OCI-LY7 (cell line): ENCODE measurements around the gene RNF43. TPM values are rescaled to one million over a fixed set of nuclear protein-coding genes. Genes with fewer than 3 reads are reported as not detected.
"Not testable (repeated sequence)": the region's sequence is repeated elsewhere in the genome, so short reads cannot be mapped to it uniquely, and the experiment has no call there.

ENCODE experiments used
- BruUV-seq: library from RNA; stranded (reverse); fragments of 400-500 nt; replicated peaks from 2 replicates; lab custom pipeline; 2021; lab: Mats Ljungman, UMichigan
- CTCF ChIA-PET: fragments of 300-600 bp; sonication (Branson Sonifier 250); formaldehyde crosslinking; loops from one replicate; lab custom pipeline; 2022; ENCODE audit warnings: antibody characterized with exemption; ENCODE audit not compliant: unreplicated experiment; lab: Charles Lee
- POLR2A ChIA-PET: fragments of 300-600 bp; sonication (Branson Sonifier 250); formaldehyde crosslinking; loops from one replicate; lab custom pipeline; 2022; ENCODE audit warnings: antibody characterized with exemption; lab: Charles Lee
- DNase-seq: peaks from one replicate; pipeline ENCODE4 v3.0.0-alpha.2; 2015; ENCODE audit warnings: low spot score
- H2AFZ ChIP-seq: fragments of 200-600 bp; sonication (generic), shearing (Covaris generic); 2 replicates; pipeline ENCODE4 v1.6.1; 2014; ENCODE audit warnings: mild to moderate bottlenecking, antibody characterized with exemption, low read length, moderate library complexity
- H3K27ac ChIP-seq: fragments of 200-600 bp; sonication (generic); 2 replicates; pipeline ENCODE4 v1.5.1; 2014; ENCODE audit warnings: mixed run types, low read depth, mild to moderate bottlenecking, moderate library complexity, low read length, inconsistent platforms; ENCODE audit not compliant: poor library complexity, severe bottlenecking
- H3K36me3 ChIP-seq: fragments of 200-600 bp; sonication (generic); 2 replicates; pipeline ENCODE4 v1.6.1; 2014; ENCODE audit warnings: mild to moderate bottlenecking, antibody characterized with exemption, low read length, moderate library complexity, mixed read lengths; ENCODE audit not compliant: insufficient read depth
- H3K4me1 ChIP-seq: fragments of 200-600 bp; sonication (generic); 2 replicates; pipeline ENCODE4 v1.5.1; 2014; ENCODE audit warnings: mild to moderate bottlenecking, low read length; ENCODE audit not compliant: insufficient read depth, poor library complexity, severe bottlenecking
- H3K4me2 ChIP-seq: fragments of 200-600 bp; sonication (generic); 2 replicates; pipeline ENCODE4 v1.6.1; 2014; ENCODE audit warnings: mild to moderate bottlenecking, low read length
- H3K4me3 ChIP-seq: fragments of 200-600 bp; sonication (generic); 2 replicates; pipeline ENCODE4 v1.5.1; 2014; ENCODE audit warnings: mild to moderate bottlenecking, low read depth, low read length; ENCODE audit not compliant: poor library complexity, severe bottlenecking
- H3K79me2 ChIP-seq: fragments of 200-600 bp; sonication (generic); 2 replicates; pipeline ENCODE4 v1.6.1; 2016; ENCODE audit warnings: low read depth, mild to moderate bottlenecking, low read length, moderate library complexity, mixed read lengths; ENCODE audit not compliant: insufficient read depth
- H3K9me2 ChIP-seq: fragments of 200-600 bp; sonication (generic); 2 replicates; pipeline ENCODE4 v1.6.1; 2016; ENCODE audit warnings: mild to moderate bottlenecking, low read length, mixed read lengths; ENCODE audit not compliant: insufficient read depth
- H3K9me3 ChIP-seq: fragments of 200-600 bp; sonication (generic); 2 replicates; pipeline ENCODE4 v1.6.1; 2014; ENCODE audit warnings: mild to moderate bottlenecking, mixed run types, low read length, mixed read lengths
- H4K20me1 ChIP-seq: fragments of 200-600 bp; sonication (generic); 2 replicates; pipeline ENCODE4 v1.6.1; 2014; ENCODE audit warnings: mild to moderate bottlenecking, antibody characterized with exemption, low read length, moderate library complexity, mixed read lengths; ENCODE audit not compliant: insufficient read depth
- EZH2phosphoT487 ChIP-seq: fragments of 200-600 bp; sonication (generic); IDR thresholded peaks from 2 replicates; pipeline ENCODE4 v1.6.1; 2018; ENCODE audit warnings: low read depth, borderline replicate concordance, mild to moderate bottlenecking, mixed run types, antibody characterized with exemption, low read length, moderate library complexity, mixed read lengths
- intact Hi-C: fragments of 100-400 bp; cut with micrococcal nuclease; formaldehyde crosslinking; loops from one replicate; pipeline ENCODE4 v1.10.0; 2022; ENCODE audit not compliant: unreplicated experiment
- total RNA-seq, 2 experiments: library from RNA; depleted of rRNA in 1 of 2; stranded (reverse); fragments of >200 nt in 1 of 2; shearing (Covaris generic) in 1 of 2; gene quantifications; 2 replicates each; pipeline ENCODE4 v1.2.3, GENCODE V29; 2014 to 2022
- TF ChIP-seq, protein P1 (sequence below): fragments of 200-600 bp; sonication (generic); conservative IDR thresholded peaks from 2 replicates; pipeline ENCODE4 v1.5.1; 2014; ENCODE audit warnings: mild to moderate bottlenecking, antibody characterized with exemption, low read length, moderate library complexity, mixed read lengths

RNF43 gene
- total RNA-seq, 2 experiments from 2014 or later, result 0.19 to 0.80 TPM

GRCh38 chr17:58398574-58399266 is 18.6 kb downstream of the RNF43 start:
- no peaks in the 10 kb centered on the region for H3K79me2 ChIP-seq
- H3K4me3 ChIP-seq, result no peak overlapping the region
- no peak overlapping the region for H3K27ac ChIP-seq
- H4K20me1 ChIP-seq, result no peaks in the 10 kb centered on the region
- H3K36me3 ChIP-seq, result no peaks in the 10 kb centered on the region
- no peak overlapping the region for H2AFZ ChIP-seq
- H3K9me2 ChIP-seq, result no peaks in the 10 kb centered on the region
- BruUV-seq, result no TSS peak
- H3K4me1 ChIP-seq, result no peaks in the 10 kb centered on the region
- intact Hi-C loops, result no loop called here
- DNase-seq, result no peak
- CTCF ChIA-PET, result no interaction called here
- H3K9me3 ChIP-seq, result no peaks in the 10 kb centered on the region
- no peak for TF ChIP-seq EZH2phosphoT487
- TF ChIP-seq, protein P1, sequence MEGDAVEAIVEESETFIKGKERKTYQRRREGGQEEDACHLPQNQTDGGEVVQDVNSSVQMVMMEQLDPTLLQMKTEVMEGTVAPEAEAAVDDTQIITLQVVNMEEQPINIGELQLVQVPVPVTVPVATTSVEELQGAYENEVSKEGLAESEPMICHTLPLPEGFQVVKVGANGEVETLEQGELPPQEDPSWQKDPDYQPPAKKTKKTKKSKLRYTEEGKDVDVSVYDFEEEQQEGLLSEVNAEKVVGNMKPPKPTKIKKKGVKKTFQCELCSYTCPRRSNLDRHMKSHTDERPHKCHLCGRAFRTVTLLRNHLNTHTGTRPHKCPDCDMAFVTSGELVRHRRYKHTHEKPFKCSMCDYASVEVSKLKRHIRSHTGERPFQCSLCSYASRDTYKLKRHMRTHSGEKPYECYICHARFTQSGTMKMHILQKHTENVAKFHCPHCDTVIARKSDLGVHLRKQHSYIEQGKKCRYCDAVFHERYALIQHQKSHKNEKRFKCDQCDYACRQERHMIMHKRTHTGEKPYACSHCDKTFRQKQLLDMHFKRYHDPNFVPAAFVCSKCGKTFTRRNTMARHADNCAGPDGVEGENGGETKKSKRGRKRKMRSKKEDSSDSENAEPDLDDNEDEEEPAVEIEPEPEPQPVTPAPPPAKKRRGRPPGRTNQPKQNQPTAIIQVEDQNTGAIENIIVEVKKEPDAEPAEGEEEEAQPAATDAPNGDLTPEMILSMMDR, result no peak
- POLR2A ChIA-PET, result no interaction called here
- H3K4me2 ChIP-seq, result no peak overlapping the region

GRCh38 chr17:58397421-58397820 is 19.9 kb downstream of the RNF43 start:
- H3K4me1 ChIP-seq, H3K36me3 ChIP-seq, H4K20me1 ChIP-seq, H3K79me2 ChIP-seq, H3K9me2 ChIP-seq, H3K9me3 ChIP-seq, H3K4me3 ChIP-seq, intact Hi-C loops, BruUV-seq, POLR2A ChIA-PET, H2AFZ ChIP-seq, DNase-seq, H3K4me2 ChIP-seq, H3K27ac ChIP-seq, CTCF ChIA-PET: not testable (repeated sequence)

GRCh38 chr17:58396173-58396572 is 21.2 kb downstream of the RNF43 start:
- H4K20me1 ChIP-seq, result no peaks in the 10 kb centered on the region
- no peak overlapping the region for H2AFZ ChIP-seq
- intact Hi-C loops, result no loop called here
- no peaks in the 10 kb centered on the region for H3K36me3 ChIP-seq
- no peak overlapping the region for H3K27ac ChIP-seq
- TF ChIP-seq, protein P1, result no peak
- TF ChIP-seq EZH2phosphoT487, result no peak
- no peak for DNase-seq
- H3K9me3 ChIP-seq, result no peaks in the 10 kb centered on the region
- BruUV-seq, result no TSS peak
- no peak overlapping the region for H3K4me2 ChIP-seq
- CTCF ChIA-PET, result no interaction called here
- H3K9me2 ChIP-seq, result no peaks in the 10 kb centered on the region
- H3K79me2 ChIP-seq, result no peaks in the 10 kb centered on the region
- H3K4me3 ChIP-seq, result no peak overlapping the region
- H3K4me1 ChIP-seq, result no peaks in the 10 kb centered on the region
- POLR2A ChIA-PET, result interaction anchor here (0.6 to 1.0 kb wide), 5 partner anchors 16 to 1440 kb away, joined by 3 to 4 read pairs (median 3); no protein-coding TSS in a partner anchor
